Skeletal muscle tissue (tissue), 4 donors: ENCODE results near the gene NID2. TPM values are rescaled to one million over a fixed set of nuclear protein-coding genes. Genes with fewer than 3 reads are reported as not detected.

ENCODE experiments used
- H3K27ac ChIP-seq: one replicate; pipeline ENCODE4 v1.7.0; 2013; ENCODE audit warnings: mild to moderate bottlenecking, low read depth, low read length, inconsistent platforms
- H3K27me3 ChIP-seq, 3 donors: one replicate each; pipeline ENCODE4 v1.7.0; 2013; ENCODE audit warnings: low read length in 3 of 3; ENCODE audit not compliant: control insufficient read depth in 3 of 3, insufficient read depth in 3 of 3
- H3K36me3 ChIP-seq, 3 donors: one replicate each; pipeline ENCODE4 v1.7.0; 2013; ENCODE audit warnings: low read length in 3 of 3; ENCODE audit not compliant: control insufficient read depth in 3 of 3, insufficient read depth in 3 of 3
- H3K4me1 ChIP-seq, 3 donors: one replicate each; pipeline ENCODE4 v1.7.0; 2013; ENCODE audit warnings: low read length in 3 of 3, mild to moderate bottlenecking in 3 of 3; ENCODE audit not compliant: control insufficient read depth in 3 of 3, insufficient read depth in 3 of 3
- H3K4me3 ChIP-seq, 3 donors: one replicate each; pipeline ENCODE4 v1.7.0; 2013; ENCODE audit warnings: low read length in 3 of 3
- H3K9ac ChIP-seq, 3 donors: one replicate each; pipeline ENCODE4 v1.7.0; 2013; ENCODE audit warnings: low read length in 3 of 3, mild to moderate bottlenecking in 3 of 3, moderate library complexity in 2 of 3, low read depth in 1 of 3
- H3K9me3 ChIP-seq, 3 donors: one replicate each; pipeline ENCODE4 v1.7.0; 2013; ENCODE audit warnings: low read length in 3 of 3; ENCODE audit not compliant: control insufficient read depth in 3 of 3
- total RNA-seq: library from RNA; depleted of rRNA; stranded (reverse); fragments of >200 nt; gene quantifications from one replicate; pipeline ENCODE4 v1.2.3, GENCODE V29; 2014
- donor health status: Osteomylitis.

NID2 gene
- total RNA-seq, 1 donor from 2014 or later: 76.7 TPM

- Histone ChIP-seq H3K27me3 (no peaks in the 10 kb centered on the region), H3K4me3 (no peak overlapping the region), H3K4me1 (peaks cover 2 to 18% (median 4%) of the 10 kb centered on the region in 3 donors), H3K9ac (no peak overlapping the region), H3K27ac (no peak overlapping the region), H3K36me3 (no peaks in the 10 kb centered on the region), H3K9me3 (no peaks in the 10 kb centered on the region)
Measured at GRCh38 chr14:52059649-52060048, 9.2 kb downstream of the NID2 start.

GRCh38 chr14:52058341-52058740 lies 10.5 kb downstream of the NID2 start:
- Histone ChIP-seq H3K27ac (no peak overlapping the region), H3K36me3 (no peaks in the 10 kb centered on the region), H3K4me1 (peaks cover 12 to 25% (median 13%) of the 10 kb centered on the region in 3 donors), H3K4me3 (no peak overlapping the region), H3K9ac (no peak overlapping the region), H3K9me3 (no peaks in the 10 kb centered on the region), H3K27me3 (no peaks in the 10 kb centered on the region)

GRCh38 chr14:52055167-52055566 lies 13.7 kb downstream of the NID2 start:
- H3K27me3 ChIP-seq: no peaks in the 10 kb centered on the region
- H3K27ac ChIP-seq: no peak overlapping the region
- no peaks in the 10 kb centered on the region for H3K9me3 ChIP-seq
- H3K4me3 ChIP-seq: no peak overlapping the region
- H3K9ac ChIP-seq: no peak overlapping the region
- no peaks in the 10 kb centered on the region for H3K36me3 ChIP-seq
- peaks cover 15 to 39% (median 26%) of the 10 kb centered on the region in 3 donors for H3K4me1 ChIP-seq

- Histone ChIP-seq H3K4me3 (no peak overlapping the region), H3K9me3 (no peaks in the 10 kb centered on the region), H3K27me3 (no peaks in the 10 kb centered on the region), H3K36me3 (no peaks in the 10 kb centered on the region), H3K4me1 (peaks cover 15 to 40% (median 30%) of the 10 kb centered on the region in 3 donors), H3K27ac (no peak overlapping the region), H3K9ac (no peak overlapping the region)
Measured at GRCh38 chr14:52054678-52055077, 14.2 kb downstream of the NID2 start.

- peaks cover 19 to 45% (median 32%) of the 10 kb centered on the region in 3 donors for H3K4me1 ChIP-seq
- no peaks in the 10 kb centered on the region for H3K9me3 ChIP-seq
- H3K4me3 ChIP-seq: peak overlapping the region in 1 of 3 donors; percentile 26
- H3K27ac ChIP-seq: peak overlapping the region; percentile 69
- no peak overlapping the region for H3K9ac ChIP-seq
- no peaks in the 10 kb centered on the region for H3K36me3 ChIP-seq
- no peaks in the 10 kb centered on the region for H3K27me3 ChIP-seq
Measured at GRCh38 chr14:52053044-52053443, 15.8 kb downstream of the NID2 start.

- Histone ChIP-seq H3K4me3 (peak overlapping the region in 1 of 3 donors; percentile 26), H3K27ac (peak overlapping the region; percentile 69), H3K9ac (no peak overlapping the region), H3K27me3 (no peaks in the 10 kb centered on the region), H3K4me1 (peaks cover 19 to 45% (median 32%) of the 10 kb centered on the region in 3 donors), H3K9me3 (no peaks in the 10 kb centered on the region), H3K36me3 (no peaks in the 10 kb centered on the region)
Measured at GRCh38 chr14:52052288-52052943, 16.4 kb downstream of the NID2 start.

- no peak overlapping the region for H3K9ac ChIP-seq
- peak overlapping the region in 1 of 3 donors; percentile 29 for H3K4me3 ChIP-seq
- H3K4me1 ChIP-seq: peaks cover 19 to 45% (median 32%) of the 10 kb centered on the region in 3 donors
- H3K27me3 ChIP-seq: no peaks in the 10 kb centered on the region
- H3K27ac ChIP-seq: peak overlapping the region; percentile 69
- no peaks in the 10 kb centered on the region for H3K9me3 ChIP-seq
- no peaks in the 10 kb centered on the region for H3K36me3 ChIP-seq
Measured at GRCh38 chr14:52051871-52052270, 17.0 kb downstream of the NID2 start.

- H3K4me3 ChIP-seq: peak overlapping the region in 1 of 3 donors; percentile 4
- H3K9ac ChIP-seq: no peak overlapping the region
- peak overlapping the region; percentile 69 for H3K27ac ChIP-seq
Measured at GRCh38 chr14:52051251-52051650, 17.6 kb downstream of the NID2 start.

GRCh38 chr14:52049721-52050588 lies 18.9 kb downstream of the NID2 start:
- Histone ChIP-seq H3K9me3 (no peaks in the 10 kb centered on the region), H3K27me3 (no peaks in the 10 kb centered on the region), H3K4me1 (peaks cover 19 to 45% (median 34%) of the 10 kb centered on the region in 3 donors), H3K27ac (no peak overlapping the region), H3K36me3 (no peaks in the 10 kb centered on the region), H3K4me3 (peak overlapping the region in 1 of 3 donors; percentile 18), H3K9ac (no peak overlapping the region)

More at GRCh38 chr14:52051251-52051650, 17.6 kb downstream of the NID2 start:
- H3K27me3 ChIP-seq: no peaks in the 10 kb centered on the region
- H3K4me1 ChIP-seq: peaks cover 19 to 45% (median 32%) of the 10 kb centered on the region in 3 donors
- H3K9me3 ChIP-seq: no peaks in the 10 kb centered on the region
- no peaks in the 10 kb centered on the region for H3K36me3 ChIP-seq

- no peak overlapping the region for H3K4me3 ChIP-seq
- no peak overlapping the region for H3K27ac ChIP-seq
- H3K36me3 ChIP-seq: no peaks in the 10 kb centered on the region
- H3K27me3 ChIP-seq: no peaks in the 10 kb centered on the region
- no peak overlapping the region for H3K9ac ChIP-seq
- peaks cover 19 to 46% (median 34%) of the 10 kb centered on the region in 3 donors for H3K4me1 ChIP-seq
- H3K9me3 ChIP-seq: no peaks in the 10 kb centered on the region
Measured at GRCh38 chr14:52049271-52049670, 19.6 kb downstream of the NID2 start.
